PFSK-1 (cell line): Measurements from ENCODE around the gene HIVEP1.

Experiments used
- FOXP2 ChIP-seq: optimal IDR thresholded peaks from 2 replicates; pipeline ENCODE3; 2011; ENCODE audit warnings: borderline replicate concordance, control low read depth, inconsistent platforms; ENCODE audit not compliant: insufficient read depth; ENCODE audit errors: extremely low read length, extremely low read depth
- POLR2AphosphoS5 ChIP-seq: IDR thresholded peaks from 2 replicates; pipeline ENCODE4 v1.6.1; 2012; ENCODE audit warnings: low read depth, mild to moderate bottlenecking, control low read depth, low read length, moderate library complexity
- SIN3A ChIP-seq: IDR thresholded peaks from 2 replicates; pipeline ENCODE4 v1.6.1; 2012; ENCODE audit warnings: mild to moderate bottlenecking, low read length, moderate library complexity, borderline replicate concordance; ENCODE audit not compliant: insufficient read depth
- TAF1 ChIP-seq: IDR thresholded peaks from 2 replicates; pipeline ENCODE4 v1.6.1; 2012; ENCODE audit warnings: low read length, control low read depth, borderline replicate concordance; ENCODE audit not compliant: insufficient read depth
- TF ChIP-seq, protein P1 (sequence below), 2 experiments: IDR thresholded peaks; 2 replicates each; pipeline versions ENCODE4 v1.6.1 to v1.8.0; 2011 to 2012; ENCODE audit warnings: low read depth in 2 of 2, low read length in 2 of 2, control low read depth in 1 of 2, inconsistent platforms in 1 of 2, mild to moderate bottlenecking in 1 of 2, moderate library complexity in 1 of 2; ENCODE audit not compliant: insufficient read depth in 1 of 2

The HIVEP1 gene

GRCh38 chr6:12024699-12025434, 12.8 kb downstream of the HIVEP1 start:
- no peak for TF ChIP-seq SIN3A
- TF ChIP-seq FOXP2: no peak
- no peak for TF ChIP-seq POLR2AphosphoS5

DNA sequence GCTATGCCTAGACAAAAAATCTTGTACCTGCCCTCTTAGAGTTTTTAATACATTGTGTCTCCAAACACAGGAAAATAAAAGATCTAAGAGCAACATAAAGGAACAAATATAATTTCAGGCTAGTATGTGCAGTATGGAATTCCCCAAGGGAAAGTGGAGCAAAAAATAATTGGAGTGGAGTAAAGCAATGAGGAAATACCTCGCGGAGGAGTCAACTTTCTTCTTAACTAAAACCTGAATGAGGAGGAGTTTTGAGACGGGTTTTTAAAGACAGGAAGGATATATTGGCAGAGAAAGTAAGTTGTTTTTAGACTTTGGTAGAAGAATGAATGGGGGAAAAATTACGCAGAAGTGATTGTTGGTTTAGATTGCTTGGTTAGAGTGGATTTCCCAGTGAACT, 14.0 kb downstream of the HIVEP1 start:
- no peak for TF ChIP-seq FOXP2
- 0 out of 2 replicates have a peak, but pooled peaks have one; percentile 59 for TF ChIP-seq SIN3A
- TF ChIP-seq POLR2AphosphoS5: 0 out of 2 replicates have a peak, but pooled peaks have one; percentile 26

DNA sequence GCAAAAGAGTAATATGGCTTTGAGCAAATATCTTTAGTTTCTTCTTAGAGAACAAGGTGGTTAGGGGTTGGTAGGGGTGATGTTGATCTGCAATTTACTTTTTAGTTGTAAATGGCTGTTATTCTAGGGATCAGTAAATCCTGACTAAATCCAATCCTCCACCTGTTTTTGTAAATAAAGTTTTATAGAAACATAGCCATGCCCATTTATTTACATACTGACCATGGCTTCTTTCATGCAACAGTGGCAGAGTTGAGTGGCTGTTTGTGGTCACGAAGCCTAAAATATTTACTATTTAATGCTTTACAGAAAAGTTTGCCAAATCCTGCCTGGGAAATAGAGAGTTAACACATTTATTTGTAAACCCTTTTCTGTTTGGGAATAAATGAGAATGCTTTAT, 14.7 kb downstream of the HIVEP1 start:
- TF ChIP-seq, protein P1, sequence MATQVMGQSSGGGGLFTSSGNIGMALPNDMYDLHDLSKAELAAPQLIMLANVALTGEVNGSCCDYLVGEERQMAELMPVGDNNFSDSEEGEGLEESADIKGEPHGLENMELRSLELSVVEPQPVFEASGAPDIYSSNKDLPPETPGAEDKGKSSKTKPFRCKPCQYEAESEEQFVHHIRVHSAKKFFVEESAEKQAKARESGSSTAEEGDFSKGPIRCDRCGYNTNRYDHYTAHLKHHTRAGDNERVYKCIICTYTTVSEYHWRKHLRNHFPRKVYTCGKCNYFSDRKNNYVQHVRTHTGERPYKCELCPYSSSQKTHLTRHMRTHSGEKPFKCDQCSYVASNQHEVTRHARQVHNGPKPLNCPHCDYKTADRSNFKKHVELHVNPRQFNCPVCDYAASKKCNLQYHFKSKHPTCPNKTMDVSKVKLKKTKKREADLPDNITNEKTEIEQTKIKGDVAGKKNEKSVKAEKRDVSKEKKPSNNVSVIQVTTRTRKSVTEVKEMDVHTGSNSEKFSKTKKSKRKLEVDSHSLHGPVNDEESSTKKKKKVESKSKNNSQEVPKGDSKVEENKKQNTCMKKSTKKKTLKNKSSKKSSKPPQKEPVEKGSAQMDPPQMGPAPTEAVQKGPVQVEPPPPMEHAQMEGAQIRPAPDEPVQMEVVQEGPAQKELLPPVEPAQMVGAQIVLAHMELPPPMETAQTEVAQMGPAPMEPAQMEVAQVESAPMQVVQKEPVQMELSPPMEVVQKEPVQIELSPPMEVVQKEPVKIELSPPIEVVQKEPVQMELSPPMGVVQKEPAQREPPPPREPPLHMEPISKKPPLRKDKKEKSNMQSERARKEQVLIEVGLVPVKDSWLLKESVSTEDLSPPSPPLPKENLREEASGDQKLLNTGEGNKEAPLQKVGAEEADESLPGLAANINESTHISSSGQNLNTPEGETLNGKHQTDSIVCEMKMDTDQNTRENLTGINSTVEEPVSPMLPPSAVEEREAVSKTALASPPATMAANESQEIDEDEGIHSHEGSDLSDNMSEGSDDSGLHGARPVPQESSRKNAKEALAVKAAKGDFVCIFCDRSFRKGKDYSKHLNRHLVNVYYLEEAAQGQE (IDR thresholded peaks at IDR 0.05; ENCODE audit: insufficient read depth in 1 of 2, low read depth in 2 of 2, low read length in 2 of 2): no peak
- TF ChIP-seq TAF1: no peak
- no peak for TF ChIP-seq POLR2AphosphoS5
- TF ChIP-seq SIN3A: no peak
- TF ChIP-seq FOXP2: no peak

- TF ChIP-seq SIN3A: no peak
- no peak for TF ChIP-seq FOXP2
- TF ChIP-seq POLR2AphosphoS5: no peak
- no peak for TF ChIP-seq TAF1
- TF ChIP-seq, protein P1 (IDR thresholded peaks at IDR 0.05; ENCODE audit: insufficient read depth in 1 of 2, low read depth in 2 of 2, low read length in 2 of 2): no peak
Measured at GRCh38 chr6:12028213-12028612, 16.1 kb downstream of the HIVEP1 start.

- TF ChIP-seq TAF1: no peak
- no peak for TF ChIP-seq SIN3A
- no peak for TF ChIP-seq POLR2AphosphoS5
- no peak for TF ChIP-seq FOXP2
- TF ChIP-seq, protein P1 (IDR thresholded peaks at IDR 0.05; ENCODE audit: insufficient read depth in 1 of 2, low read depth in 2 of 2, low read length in 2 of 2): no peak
Measured at GRCh38 chr6:12029979-12030737, 18.0 kb downstream of the HIVEP1 start.

DNA sequence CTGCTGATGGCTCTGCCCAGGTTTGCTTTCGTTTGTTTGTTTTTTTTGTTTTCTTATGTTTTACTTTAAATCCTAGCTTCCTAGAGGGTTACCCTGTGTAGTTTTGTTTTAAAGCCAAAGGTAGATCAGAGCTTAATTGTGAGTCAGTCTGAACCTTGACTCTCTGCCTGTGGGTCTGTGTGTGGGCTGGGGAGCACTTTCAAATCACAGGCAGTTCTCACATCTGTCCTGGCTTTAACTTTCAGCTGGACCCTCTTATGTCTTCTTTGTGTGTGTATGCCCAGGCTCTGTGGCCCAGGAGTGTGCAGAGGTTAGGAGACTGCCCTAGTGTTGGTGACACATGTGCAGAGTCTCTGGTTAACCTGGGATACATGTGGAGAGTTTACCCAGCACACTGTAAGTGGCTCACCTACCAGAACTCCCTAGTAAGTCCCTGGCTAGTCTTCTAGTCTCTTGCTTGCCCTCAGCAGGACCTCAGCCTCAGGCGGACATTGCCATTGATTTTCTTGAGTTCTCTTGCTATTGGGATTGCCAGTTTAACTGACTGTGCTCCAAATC, 19.0 kb downstream of the HIVEP1 start:
- TF ChIP-seq TAF1 (no peak), SIN3A (no peak), FOXP2 (no peak), POLR2AphosphoS5 (no peak)
- TF ChIP-seq, protein P1 (IDR thresholded peaks at IDR 0.05; ENCODE audit: insufficient read depth in 1 of 2, low read depth in 2 of 2, low read length in 2 of 2): no peak
